HG03139 (cell line): ENCODE measurements around the gene CD27.
"Not testable (repeated sequence)": the region's sequence is repeated elsewhere in the genome, so short reads cannot be mapped to it uniquely, and the experiment has no call there.

Source experiments
- ATAC-seq: cut with Tn5 transposase; IDR thresholded peaks from one replicate; pipeline ENCODE4 v1.9.1; 2021; ENCODE audit not compliant: unreplicated experiment

Gene CD27

DNA sequence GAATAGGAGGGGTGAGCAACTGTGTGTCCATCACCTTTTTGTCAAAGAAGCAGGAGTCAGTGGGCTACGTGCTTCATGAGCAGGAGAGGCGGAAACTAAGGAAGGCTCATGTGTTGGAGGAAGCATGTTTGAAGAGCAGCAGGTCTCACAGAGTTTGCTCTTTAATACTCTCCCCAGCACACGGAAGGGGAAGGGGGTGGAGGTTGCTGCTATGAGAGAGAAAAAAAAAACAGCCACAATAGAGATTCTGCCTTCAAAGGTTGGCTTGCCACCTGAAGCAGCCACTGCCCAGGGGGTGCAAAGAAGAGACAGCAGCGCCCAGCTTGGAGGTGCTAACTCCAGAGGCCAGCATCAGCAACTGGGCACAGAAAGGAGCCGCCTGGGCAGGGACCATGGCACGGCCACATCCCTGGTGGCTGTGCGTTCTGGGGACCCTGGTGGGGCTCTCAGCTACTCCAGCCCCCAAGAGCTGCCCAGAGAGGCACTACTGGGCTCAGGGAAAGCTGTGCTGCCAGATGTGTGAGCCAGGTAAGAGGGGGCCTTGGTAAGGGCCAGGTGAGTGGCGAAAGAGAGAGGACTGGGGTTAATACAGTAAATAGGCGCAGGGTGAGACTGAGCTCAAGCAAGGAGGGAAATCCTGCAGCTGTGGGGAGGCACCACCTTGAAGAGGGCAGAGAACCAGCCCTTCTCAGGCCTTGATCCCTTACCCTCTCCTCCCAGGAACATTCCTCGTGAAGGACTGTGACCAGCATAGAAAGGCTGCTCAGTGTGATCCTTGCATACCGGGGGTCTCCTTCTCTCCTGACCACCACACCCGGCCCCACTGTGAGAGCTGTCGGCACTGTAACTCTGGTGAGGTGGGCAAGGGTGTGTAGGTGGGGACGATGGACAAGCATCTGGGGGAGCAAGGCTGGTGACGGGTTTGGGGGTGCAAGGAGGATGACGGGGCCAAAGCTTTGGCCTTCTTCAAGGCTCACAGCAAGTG, at the start of gene CD27:
TSS of gene CD27 (plus strand) at position 252 of the 985 bp plus-strand sequence. CDS start at position 393, 141 bp downstream.
- no peak for ATAC-seq

DNA sequence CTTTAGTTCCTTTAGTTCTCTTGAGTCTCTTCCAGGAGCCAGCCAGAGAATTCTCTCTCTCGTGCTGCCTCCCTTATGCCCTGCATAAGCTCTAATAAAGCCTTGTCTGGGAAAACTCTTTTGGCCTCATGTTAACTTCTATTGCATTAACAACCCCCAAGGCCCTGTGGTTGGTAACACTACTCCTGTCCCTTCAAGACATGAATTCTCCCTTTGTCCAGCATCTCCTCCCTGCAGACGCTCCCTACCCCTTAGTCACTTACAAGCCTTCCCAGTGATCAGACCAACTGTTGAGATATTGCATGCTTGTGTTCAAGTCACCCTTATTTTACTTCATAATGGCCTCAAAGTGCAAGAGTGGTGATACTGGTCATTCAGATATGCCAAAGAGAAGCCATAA, 48.7 kb upstream of the CD27 start:
- no peak for ATAC-seq

DNA sequence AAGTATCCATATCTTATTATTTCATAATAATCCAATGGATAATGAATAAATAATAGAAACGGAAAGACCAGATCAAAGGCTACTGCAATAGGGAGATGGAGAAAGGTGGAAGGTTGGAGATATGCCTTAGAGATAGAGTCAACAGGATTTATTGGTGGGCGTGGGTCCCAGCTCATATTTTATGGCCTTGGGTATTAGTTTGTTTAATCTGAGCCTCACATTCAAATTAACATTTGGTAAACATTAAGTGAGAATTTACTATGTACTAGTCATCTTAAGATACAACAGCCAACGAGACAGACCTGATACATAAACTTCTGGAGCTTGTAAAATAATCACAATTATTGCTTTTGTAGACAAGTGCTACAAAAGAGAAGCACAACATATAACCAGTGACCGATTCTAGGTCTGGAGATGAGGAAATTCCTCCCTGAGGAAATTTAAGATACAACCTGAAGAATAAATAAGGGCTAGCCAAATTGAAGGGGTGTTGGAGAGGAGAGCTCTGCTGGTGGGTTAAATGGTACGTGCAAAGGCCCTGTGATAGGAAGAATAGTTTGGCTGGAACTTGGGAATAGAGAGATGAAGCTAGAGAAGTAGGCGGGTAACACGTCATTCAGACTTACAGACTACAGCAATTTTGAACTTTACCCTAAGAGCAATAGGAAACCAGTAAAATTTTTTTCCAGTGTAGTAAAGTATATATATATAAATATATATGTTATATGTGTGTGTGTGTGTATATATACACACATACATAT, 44.7 kb upstream of the CD27 start:
- no peak for ATAC-seq

DNA sequence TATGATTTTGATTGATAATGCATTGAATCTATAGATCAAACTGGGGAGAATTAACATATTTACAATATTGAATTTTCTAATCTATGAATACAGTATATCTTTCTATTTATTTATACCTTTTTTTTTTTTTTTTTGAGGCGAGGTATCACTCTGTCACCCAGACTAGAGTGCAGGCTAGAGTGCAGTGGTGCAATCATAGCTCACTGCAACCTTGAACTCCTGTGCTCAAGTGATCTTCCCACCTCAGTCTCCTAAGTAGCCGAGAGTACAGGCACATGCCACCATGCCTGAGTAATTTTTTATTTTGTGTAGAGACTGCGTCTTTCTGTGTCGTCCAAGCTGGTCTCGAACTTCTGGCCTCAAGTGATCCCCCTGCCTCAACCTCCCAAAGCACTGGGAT, 40.4 kb upstream of the CD27 start:
- ATAC-seq, result no peak

DNA sequence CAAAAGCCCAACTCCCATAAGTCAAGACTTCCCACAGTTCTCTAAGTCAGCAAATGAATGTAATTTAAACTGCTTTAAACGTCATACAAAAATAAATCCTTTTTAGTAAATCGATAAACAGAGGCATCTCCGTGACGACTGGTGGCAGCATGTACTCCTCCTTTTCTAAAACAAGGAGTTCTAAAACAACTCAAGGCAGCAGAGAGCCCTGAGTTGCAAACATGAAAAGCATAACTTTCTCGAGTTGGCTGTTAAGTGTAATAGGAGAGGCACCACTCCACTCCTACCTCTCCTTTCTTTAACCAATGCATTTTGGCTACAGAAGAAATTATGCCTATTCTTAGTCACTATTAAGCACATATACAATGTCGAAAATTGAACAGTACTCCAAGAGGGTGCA, 38.8 kb upstream of the CD27 start:
- ATAC-seq, result no peak

DNA sequence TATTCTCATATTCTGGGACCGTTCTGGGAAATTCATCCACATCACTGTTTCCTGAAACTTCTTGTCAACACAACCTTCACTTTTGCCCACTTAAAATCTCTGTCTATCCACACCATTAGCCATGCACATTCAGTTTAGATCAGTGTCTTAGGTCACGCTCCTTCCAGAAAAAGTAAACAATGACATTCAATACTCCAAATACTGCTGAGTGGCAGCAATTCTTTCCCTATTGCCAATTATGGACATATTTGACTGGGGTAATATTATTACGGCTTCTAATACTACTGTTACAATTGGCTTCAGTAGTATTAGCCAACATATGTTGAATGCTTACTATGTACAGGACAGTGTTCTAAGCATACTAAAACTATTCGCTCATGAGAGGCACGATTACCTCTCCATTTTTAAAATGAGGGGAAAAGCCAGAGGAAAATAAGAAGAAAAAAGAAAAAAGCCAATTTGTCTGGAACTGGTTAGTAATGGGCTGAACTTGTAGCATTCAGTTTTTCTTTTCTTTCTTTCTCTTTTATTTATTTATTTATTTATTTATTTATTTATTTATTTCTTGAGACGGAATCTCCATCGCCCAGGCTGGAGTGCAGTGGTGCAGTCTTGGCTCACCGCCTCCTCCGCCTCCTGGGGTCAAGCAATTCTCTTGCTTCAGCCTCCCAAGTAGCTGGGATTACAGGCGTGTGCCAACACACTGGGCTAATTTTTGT, 37.4 kb upstream of the CD27 start:
- no peak for ATAC-seq

DNA sequence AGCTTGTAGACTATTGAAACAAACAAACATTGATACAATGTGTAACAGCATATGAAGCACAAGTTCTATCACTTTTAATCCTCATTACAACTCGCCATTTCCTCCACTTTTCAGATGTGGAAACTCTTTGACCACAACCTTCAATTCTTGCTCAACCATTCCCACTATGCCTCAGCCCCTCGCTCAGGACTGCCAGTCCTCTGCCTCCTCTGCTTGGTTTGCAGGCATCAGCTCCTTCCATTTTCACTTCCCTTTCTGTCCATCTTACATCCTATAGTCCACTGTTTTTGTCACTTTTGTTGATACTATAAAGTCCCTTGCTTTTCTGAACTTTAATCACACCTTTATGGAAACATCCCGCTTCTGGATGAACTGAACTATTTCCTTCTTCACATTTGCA, 28.2 kb upstream of the CD27 start:
- ATAC-seq, result no peak

DNA sequence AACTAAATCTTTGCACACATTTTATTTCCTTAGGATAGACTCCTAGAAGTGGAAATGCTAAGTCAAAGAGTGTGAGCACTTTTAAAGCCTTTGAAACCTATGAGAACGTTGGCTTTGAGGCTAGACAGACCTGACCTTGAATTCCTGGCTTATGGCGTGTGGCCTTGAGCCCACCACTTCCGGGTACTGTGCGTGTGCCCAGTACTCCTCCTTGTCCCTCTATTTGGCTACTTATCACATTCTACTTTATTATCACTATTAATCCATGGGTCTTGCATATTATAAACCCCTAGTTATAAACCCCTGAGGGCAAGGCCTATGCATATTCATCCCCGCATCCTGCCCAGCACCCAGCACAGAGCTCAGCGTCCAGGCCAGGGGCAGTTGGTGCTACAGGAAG, 26.0 kb upstream of the CD27 start:
- ATAC-seq, result no peak

DNA sequence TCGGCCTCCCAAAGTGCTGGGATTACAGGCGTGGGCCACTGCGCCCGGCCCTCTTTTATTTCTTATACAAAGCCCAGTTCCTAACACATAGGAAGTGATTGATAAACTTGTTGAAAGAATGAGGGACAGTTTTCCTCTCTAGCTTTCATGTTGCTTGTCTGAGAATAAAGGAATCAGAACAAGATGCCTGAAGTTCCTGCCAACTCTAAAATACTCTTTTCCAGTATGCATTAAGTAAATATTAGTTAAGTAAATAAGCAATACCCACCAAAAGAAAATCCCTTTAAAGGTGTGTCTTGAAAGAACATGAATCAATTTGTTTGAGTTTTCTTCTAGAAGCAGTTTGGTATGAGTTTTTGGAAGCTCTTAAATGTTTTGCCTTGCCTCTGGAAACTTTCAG, 24.4 kb upstream of the CD27 start:
- no peak for ATAC-seq

DNA sequence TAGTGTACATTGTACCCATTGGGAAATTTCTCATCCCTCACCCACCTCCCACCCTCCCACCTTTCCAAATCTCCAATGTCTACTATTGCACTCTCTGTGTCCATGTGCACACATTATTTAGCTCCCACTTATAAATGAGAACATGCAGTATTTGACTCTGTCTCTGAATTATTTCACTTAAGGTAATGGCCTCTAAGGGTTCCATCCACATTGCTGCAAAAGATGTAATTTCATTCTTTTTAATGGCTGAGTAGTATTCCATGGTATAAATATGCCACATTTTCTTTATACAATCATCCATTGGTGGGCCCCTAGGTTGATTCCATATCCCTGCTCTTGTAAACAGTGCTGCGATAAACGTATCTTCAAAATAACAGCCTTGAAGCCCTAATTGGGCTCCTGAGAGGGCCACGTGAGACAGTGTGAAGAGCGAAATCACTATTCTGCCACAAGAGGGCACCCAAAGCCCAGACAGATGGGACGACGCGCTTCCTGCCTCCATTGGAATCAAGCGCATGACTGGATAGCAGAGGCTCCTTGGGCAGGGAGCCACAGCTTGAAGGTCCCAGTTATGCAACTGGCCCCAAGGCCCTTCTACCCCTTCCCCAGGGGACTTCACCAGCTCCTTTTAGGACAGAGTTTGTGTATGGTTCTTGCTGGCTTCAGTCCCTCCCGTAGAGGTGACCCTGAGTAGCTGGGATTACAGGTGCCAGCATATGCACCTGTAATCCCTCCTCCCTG, 21.3 kb upstream of the CD27 start:
- ATAC-seq, result no peak

DNA sequence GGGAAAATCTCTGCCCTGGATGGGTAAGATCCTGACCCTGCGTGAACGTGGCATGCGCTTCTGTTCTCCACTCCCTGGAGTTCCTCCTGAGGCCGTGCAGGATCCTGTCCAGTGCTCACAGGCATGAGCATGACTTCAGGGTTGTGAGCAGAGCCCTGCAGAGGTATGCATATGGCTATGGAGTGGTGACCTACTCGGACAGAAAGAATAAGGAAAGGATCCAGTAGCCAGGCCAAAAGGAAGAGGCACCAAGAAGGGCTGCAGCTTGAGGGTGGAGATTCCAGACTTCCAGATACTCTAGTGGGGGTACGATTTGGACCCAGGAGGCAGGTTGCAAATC, 20.8 kb upstream of the CD27 start:
- ATAC-seq, result no peak

DNA sequence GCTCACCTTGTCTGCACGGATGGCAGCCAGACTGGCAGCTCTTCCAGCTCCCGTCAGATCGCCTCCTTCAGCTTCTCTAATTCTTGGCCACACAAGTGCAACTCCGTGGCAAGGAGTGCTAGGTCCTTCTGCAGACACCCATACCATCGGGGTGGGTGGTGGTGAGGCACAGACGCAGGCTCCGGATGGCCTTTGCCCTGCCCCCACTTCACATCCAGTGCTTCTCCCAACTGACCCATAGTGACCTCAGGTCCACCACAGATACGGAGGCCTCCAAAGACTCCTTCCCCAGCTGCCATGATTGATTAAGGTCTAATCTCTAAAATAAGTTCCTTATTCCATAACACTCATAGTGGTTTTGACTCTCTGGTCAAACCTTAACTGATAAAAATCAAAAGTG, 19.9 kb upstream of the CD27 start:
- ATAC-seq, result no peak

DNA sequence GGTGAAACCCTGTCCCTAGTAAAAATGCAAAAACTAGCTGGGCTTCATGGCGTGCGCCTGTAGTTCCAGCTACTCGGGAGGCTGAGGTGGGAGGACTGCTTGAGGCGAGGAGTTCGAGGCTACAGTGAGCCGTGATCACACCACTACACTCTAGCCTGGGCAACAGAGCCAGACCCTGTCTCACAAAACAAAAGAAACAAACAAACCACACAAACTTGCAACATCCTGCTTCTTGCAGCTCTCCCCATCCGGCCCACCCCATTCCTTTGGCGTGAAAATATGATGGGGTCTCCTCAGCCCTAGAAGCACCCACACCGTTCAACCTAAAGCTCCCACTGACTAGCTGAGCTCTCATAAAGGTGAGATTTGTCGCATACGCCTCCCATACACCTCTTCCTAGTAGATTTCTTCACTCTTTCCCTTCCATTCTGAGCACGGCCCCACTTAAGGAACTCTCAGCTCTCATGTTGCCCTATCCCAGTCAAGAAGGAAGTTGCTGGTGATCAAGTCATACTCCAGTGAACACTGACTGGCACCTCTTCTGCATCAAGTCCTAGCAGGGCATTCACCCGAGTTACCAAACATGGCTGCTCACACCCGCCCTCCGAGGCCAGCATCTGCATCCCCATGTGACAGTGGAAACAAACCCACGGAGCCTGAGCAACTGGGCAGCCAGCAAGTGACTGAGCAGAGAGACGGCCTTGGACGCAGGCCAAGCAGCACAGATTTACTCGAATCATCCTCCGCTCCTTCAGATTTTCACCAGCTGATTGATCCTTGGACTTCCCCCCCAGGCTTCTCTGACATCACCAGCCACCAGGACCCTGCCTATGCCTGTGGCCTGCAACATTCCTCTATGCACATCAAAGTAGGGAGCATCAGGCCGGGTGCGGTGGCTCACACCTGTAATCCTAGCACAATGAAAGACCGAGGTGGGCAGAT, 18.9 kb upstream of the CD27 start:
- no peak for ATAC-seq

DNA sequence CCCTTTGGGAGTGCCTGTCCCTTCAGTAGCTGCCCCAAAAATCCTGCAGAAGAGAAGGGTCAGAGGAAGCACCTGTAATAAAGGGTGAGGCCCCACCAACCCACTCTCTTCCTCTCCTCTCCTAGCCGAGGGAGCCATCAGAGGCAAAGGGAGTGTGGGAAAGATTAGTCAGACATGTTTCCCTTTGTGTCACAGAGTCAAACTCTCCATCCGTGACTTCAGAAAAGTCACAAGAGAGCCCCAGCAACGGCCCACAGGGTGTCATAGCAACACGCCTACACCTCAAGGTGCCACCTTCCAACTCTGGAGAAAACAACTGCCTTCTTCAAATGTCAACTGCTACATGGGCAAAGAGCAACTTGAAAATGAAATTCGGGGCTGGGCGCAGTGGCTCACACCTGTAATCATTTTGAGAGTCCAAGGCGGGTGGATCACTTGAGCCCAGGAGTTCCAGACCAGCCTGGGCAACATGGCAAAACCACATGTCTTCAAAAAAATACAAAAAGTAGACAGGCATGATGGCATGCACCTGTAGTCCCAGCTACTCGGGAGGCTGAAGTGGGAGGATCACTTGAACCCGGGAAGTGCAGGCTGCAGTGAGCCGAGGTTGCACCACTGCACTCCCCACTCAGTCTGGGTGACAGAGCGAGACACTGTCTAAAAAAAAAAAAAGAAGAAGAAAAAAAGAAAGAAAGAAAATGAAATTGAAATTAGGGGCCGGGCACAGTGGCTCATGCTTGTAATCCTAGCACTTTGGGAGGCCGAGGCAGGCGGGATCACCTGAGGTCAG, 17.7 kb upstream of the CD27 start:
- ATAC-seq, result peak; percentile 42

DNA sequence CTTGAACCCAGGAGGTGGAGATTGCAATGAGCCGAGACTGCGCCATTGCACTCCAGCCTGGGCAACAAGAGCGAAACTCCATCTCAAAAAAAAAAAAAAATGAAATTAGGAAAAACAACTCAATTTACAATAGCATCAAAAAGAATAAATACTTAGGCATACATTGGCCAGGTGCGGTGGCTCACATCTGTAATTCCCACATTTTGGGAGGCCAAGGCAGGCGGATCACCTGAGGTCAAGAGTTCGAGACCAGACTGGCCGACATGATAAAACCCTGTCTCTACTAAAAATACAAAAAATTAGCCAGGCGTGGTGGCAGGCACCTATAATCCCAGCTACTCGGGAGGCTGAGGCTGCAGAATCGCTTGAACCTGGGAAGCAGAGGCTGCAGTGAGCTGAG, 17.0 kb upstream of the CD27 start:
- not testable (repeated sequence) for ATAC-seq

DNA sequence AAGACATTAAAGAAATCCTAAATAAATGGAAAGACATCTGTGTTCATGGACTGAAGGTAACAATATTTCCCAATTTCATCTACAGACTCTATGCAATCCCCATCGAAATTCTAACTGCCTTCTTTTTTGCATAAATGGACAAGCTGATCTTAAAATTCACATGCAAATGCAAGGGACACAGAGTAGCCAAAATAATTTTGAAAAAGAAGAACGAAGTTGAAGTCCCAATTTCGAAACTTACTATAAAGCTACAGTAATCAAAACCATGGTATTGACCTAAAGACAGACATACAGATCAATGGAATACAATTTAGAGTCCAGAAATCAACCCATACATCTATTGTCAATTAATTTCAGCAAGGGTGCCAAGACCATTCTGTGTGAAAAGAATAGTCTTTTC, 16.4 kb upstream of the CD27 start:
- ATAC-seq, result no peak

DNA sequence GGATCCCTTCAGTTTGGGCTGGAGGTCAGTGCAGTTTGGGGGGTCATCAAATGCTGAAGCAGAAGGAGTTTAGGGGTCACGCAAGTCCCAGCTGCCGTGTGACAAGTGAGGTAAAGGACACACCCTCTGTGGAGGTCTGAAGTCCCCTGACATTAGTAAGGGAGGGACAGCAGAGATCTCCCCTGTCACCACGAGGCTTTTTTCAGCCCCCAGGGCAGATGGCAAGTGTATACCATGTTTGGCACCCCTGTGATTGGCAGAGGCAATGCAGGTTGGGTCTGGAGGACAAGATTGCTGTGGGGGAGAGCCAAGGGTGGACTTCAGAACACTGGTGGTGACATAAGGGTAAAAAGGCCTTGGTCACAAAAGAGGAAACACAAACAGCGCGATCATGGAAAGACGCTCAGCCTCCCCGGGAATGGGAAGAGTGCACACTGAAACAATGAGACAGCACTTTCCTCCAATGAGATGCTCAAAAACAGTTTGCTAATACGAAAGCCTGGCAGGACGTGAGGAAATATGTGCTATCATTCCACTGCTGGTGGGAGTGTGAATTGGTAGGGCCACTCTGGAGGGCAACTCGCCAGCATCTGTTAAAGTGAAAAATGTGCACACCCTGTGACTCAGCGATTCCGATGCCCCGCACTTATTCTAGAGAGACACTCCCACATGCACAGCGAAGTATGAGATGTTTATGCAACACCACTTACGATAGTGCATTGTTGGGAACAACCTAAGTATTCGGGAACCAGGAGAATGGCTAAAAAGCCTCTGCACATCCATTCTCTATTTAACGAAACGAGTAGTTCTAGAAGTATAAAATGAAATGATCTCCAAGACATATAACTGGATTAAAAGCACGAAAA, 14.4 kb upstream of the CD27 start:
- no peak for ATAC-seq

DNA sequence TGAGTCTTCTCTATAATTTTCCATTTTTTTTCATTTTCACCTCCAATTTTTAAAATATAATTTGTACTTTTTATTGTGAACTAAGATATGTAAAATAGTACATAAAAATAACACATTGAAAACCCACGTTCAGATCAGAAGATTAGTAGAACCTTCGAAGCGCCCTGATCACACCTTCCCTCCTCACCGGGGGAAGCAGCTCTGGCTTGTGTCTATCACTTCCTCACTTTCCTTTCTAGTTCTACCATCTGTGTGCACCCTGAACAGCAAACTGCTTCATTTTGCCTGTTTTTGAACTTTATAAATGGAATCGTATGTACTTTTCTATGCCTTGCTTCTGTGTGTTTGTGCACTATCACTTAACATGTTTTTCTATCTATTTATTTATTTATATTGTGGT, 11.8 kb upstream of the CD27 start:
- ATAC-seq, result no peak
